Naive B cell (primary cell): ENCODE results near the gene P4HTM. TPM values are rescaled to one million over a fixed set of nuclear protein-coding genes. Genes with fewer than 3 reads are reported as not detected.
"Not testable (repeated sequence)": the region's sequence is repeated elsewhere in the genome, so short reads cannot be mapped to it uniquely, and the experiment has no call there.

Source experiments
- ATAC-seq, 2 donors: fragments of 150-1000 bp; cut with Tn5 transposase; 2 replicates each; pipeline ENCODE4 v1.10.0; 2021; ENCODE audit warnings: low read depth in 2 of 2, mild to moderate bottlenecking in 2 of 2, moderate library complexity in 2 of 2
- DNase-seq: peaks from one replicate; pipeline ENCODE4 v3.0.0; 2022
- H3K27ac Mint-ChIP-seq, 6 donors: one replicate each; pipeline ENCODE4 v1.8.0; 2020 to 2022; ENCODE audit warnings: mild to moderate bottlenecking in 6 of 6, mixed read lengths in 6 of 6, moderate library complexity in 5 of 6, inconsistent platforms in 2 of 6
- H3K27me3 Mint-ChIP-seq, 3 donors: one replicate each; pipeline ENCODE4 v1.8.0; 2021 to 2022; ENCODE audit warnings: mixed read lengths in 3 of 3, mild to moderate bottlenecking in 1 of 3
- H3K36me3 Mint-ChIP-seq, 2 donors: one replicate each; pipeline ENCODE4 v1.8.0; 2020 to 2022; ENCODE audit warnings: mixed read lengths in 2 of 2, inconsistent platforms in 1 of 2, mild to moderate bottlenecking in 1 of 2
- H3K4me1 Mint-ChIP-seq, 3 donors: one replicate each; pipeline ENCODE4 v1.8.0; 2020 to 2022; ENCODE audit warnings: mixed read lengths in 3 of 3, inconsistent platforms in 1 of 3, mild to moderate bottlenecking in 1 of 3, moderate library complexity in 1 of 3
- H3K4me3 Mint-ChIP-seq, 8 donors: one replicate each; pipeline ENCODE4 v1.8.0; 2020 to 2022; ENCODE audit warnings: mild to moderate bottlenecking in 8 of 8, mixed read lengths in 8 of 8, moderate library complexity in 8 of 8, inconsistent platforms in 2 of 8
- H3K9me3 Mint-ChIP-seq, 7 donors: one replicate each; pipeline ENCODE4 v1.8.0; 2020 to 2022; ENCODE audit warnings: mixed read lengths in 7 of 7, mild to moderate bottlenecking in 5 of 7, inconsistent platforms in 2 of 7, moderate library complexity in 1 of 7
- polyA plus RNA-seq, 6 donors: library from polyadenylated mRNA; unstranded; fragments of 300-500 nt; fragmentation: Illumina TruSeq; gene quantifications; one replicate each; pipeline ENCODE4 v1.2.3, GENCODE V29; 2021; ENCODE audit warnings: low read depth in 6 of 6

P4HTM gene
- polyA plus RNA-seq, 6 donors from 2014 or later: 2.6 to 17.8 (median 15.1) TPM

DNA sequence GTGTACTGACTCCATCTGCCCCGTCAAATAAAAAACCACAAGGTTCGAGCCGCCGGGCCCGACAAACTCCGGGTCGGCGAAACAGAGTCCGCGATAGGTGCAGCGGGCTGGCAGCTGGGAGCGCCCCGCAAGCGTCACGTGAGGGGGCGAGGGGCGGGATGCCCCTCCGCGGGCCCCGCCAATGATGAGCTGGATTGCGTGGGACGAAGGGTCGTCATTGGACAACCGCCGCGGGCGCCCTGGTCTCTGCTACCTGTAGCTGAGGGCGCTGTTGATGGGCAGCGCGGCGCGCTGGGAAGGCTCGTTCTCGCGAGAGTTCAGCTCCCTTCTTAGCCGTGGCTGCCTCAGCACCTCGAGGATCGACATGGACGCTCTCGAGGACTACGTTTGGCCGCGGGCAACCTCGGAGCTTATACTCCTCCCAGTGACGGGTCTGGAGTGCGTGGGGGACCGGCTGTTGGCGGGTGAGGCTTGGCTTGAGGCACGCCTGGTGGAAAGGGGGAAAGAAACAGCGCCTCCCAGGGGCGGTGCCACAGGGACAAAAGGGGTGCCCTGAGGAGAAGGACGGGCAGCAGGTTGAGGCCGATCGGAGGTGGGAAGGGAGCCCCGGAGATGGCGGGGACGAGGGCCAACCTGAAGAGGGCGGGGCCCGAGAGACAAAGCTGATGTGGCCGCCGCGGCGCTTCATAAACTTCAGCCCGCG is 17.2 kb downstream of the P4HTM start, which contains the start of gene WDR6:
Gene WDR6, plus strand, starts transcription at position 324 of the 703 bp plus-strand sequence. Its CDS starts 41 bp downstream, at position 365.
- no peaks in the 10 kb centered on the region for H3K9me3 Mint-ChIP-seq
- H3K27ac Mint-ChIP-seq: peak within 1 kb of the TSS; percentile 96 to 100 (median 98)
- no peaks in the 10 kb centered on the region for H3K27me3 Mint-ChIP-seq
- no peaks in the 10 kb centered on the region for H3K36me3 Mint-ChIP-seq
- H3K4me3 Mint-ChIP-seq: peak within 1 kb of the TSS; percentile 89 to 100 (median 100)
- ATAC-seq (peak; percentile 91), DNase-seq (peak; percentile 98)
- peaks cover 26 to 39% (median 35%) of the 10 kb centered on the region in 3 donors for H3K4me1 Mint-ChIP-seq

GRCh38 chr3:49007771-49008528 is 17.9 kb downstream of the P4HTM start:
- Mint-ChIP-seq H3K27me3 (no peaks in the 10 kb centered on the region), H3K4me3 (peak overlapping the region; percentile 89 to 100 (median 100)), H3K9me3 (no peaks in the 10 kb centered on the region), H3K36me3 (no peaks in the 10 kb centered on the region), H3K4me1 (peaks cover 25 to 46% (median 39%) of the 10 kb centered on the region in 3 donors), H3K27ac (peak overlapping the region; percentile 96 to 100 (median 98))
- peak; percentile 37 to 41 for ATAC-seq
- DNase-seq: peak; percentile 79

- ATAC-seq, H3K9me3 Mint-ChIP-seq, DNase-seq, H3K36me3 Mint-ChIP-seq, H3K27me3 Mint-ChIP-seq: not testable (repeated sequence)
- H3K4me3 Mint-ChIP-seq: peak overlapping the region; percentile 89 to 100 (median 100)
- peak overlapping the region in 4 of 6 donors; percentile 96 to 99 (median 97) for H3K27ac Mint-ChIP-seq
- H3K4me1 Mint-ChIP-seq: peaks cover 26 to 47% (median 46%) of the 10 kb centered on the region in 3 donors
These were observed 18.6 kb downstream of the P4HTM start for GRCh38 chr3:49008627-49009026.

DNA sequence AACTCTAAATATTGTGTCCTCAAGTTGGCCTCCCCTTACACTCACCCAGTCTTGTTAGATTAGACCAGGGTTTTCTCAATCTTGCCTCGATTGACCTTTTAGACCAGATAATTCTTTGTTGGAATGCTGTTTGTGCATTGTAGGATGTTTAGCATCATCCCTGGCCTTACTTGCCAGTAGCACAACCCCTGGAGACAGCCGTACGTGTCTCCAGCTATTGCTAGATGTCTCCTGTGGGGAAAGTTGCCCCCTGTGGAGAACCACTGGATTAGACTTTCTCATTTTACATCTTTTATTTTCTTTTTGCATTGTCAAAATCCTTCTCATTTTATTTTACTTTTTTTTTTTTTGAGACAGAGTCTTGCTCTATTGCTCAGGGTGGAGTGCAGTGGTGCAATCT is 19.4 kb downstream of the P4HTM start:
- peak overlapping the region in 2 of 6 donors; percentile 51 to 97 for H3K27ac Mint-ChIP-seq
- peaks cover 31 to 53% (median 50%) of the 10 kb centered on the region in 3 donors for H3K4me1 Mint-ChIP-seq
- H3K9me3 Mint-ChIP-seq: no peaks in the 10 kb centered on the region
- no peaks in the 10 kb centered on the region for H3K27me3 Mint-ChIP-seq
- DNase-seq (no peak), ATAC-seq (no peak)
- peak overlapping the region in 7 of 8 donors; percentile 34 to 100 (median 50) for H3K4me3 Mint-ChIP-seq
- H3K36me3 Mint-ChIP-seq: no peaks in the 10 kb centered on the region

DNA sequence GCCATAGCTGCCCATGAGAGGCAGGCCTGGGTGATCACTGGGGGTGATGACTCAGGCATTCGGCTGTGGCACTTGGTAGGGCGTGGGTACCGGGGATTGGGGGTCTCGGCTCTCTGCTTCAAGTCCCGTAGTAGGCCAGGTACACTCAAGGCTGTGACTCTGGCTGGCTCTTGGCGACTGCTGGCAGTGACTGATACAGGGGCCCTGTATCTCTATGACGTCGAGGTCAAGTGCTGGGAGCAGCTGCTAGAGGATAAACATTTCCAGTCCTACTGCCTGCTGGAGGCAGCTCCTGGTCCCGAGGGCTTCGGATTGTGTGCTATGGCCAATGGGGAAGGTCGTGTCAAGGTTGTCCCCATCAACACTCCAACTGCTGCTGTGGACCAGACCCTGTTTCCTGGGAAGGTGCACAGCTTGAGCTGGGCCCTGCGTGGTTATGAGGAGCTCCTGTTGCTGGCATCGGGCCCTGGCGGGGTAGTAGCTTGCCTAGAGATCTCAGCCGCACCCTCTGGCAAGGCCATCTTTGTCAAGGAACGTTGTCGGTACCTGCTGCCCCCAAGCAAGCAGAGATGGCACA is 22.5 kb downstream of the P4HTM start:
- no peak for DNase-seq
- no peaks in the 10 kb centered on the region for H3K36me3 Mint-ChIP-seq
- ATAC-seq: no peak
- no peaks in the 10 kb centered on the region for H3K27me3 Mint-ChIP-seq
- H3K4me1 Mint-ChIP-seq: peaks cover 26 to 54% (median 50%) of the 10 kb centered on the region in 3 donors
- H3K27ac Mint-ChIP-seq: peak overlapping the region in 1 of 6 donors; percentile 78
- peak overlapping the region in 2 of 8 donors; percentile 29 to 51 for H3K4me3 Mint-ChIP-seq
- H3K9me3 Mint-ChIP-seq: no peaks in the 10 kb centered on the region

- peak overlapping the region in 1 of 8 donors; percentile 62 for H3K4me3 Mint-ChIP-seq
- ATAC-seq (no peak), DNase-seq (no peak)
- peak overlapping the region in 1 of 6 donors; percentile 61 for H3K27ac Mint-ChIP-seq
- no peaks in the 10 kb centered on the region for H3K9me3 Mint-ChIP-seq
- no peaks in the 10 kb centered on the region for H3K36me3 Mint-ChIP-seq
- peaks cover 19 to 50% (median 43%) of the 10 kb centered on the region in 3 donors for H3K4me1 Mint-ChIP-seq
- H3K27me3 Mint-ChIP-seq: no peaks in the 10 kb centered on the region
These were observed 23.2 kb downstream of the P4HTM start for GRCh38 chr3:49013113-49013737.

DNA sequence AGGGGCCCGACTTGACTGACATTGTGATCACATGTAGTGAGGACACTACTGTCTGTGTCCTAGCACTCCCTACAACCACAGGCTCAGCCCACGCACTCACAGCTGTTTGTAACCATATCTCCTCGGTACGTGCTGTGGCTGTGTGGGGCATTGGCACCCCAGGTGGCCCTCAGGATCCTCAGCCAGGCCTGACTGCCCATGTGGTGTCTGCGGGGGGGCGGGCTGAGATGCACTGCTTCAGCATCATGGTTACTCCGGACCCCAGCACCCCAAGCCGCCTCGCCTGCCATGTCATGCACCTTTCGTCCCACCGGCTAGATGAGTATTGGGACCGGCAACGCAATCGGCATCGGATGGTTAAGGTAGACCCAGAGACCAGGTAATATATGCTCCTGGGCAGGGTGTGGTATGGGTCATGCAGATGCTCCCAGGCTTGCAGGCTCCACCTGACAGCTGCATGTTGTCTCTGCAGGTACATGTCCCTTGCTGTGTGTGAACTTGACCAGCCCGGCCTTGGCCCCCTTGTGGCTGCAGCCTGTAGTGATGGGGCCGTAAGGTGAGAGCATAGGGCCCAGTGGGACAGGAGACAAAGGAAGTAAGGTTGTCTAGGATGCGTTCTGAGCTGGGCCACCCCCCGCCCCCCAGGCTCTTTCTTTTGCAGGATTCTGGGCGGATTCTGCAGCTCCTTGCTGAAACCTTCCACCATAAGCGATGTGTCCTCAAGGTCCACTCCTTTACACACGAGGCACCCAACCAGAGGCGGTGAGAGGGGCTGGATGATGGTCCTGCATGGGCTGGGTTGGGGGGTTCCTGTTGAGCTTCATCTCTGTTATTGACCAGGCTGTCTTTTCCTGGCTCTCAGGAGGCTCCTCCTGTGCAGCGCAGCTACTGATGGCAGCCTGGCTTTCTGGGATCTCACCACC is 24.0 kb downstream of the P4HTM start:
- Mint-ChIP-seq H3K4me1 (peaks cover 14 to 46% (median 37%) of the 10 kb centered on the region in 3 donors), H3K27ac (peak overlapping the region in 1 of 6 donors; percentile 61), H3K36me3 (no peaks in the 10 kb centered on the region), H3K4me3 (peak overlapping the region in 2 of 8 donors; percentile 52 to 62), H3K27me3 (no peaks in the 10 kb centered on the region), H3K9me3 (no peaks in the 10 kb centered on the region)
- ATAC-seq (peak; percentile 48 to 49), DNase-seq (peak; percentile 27)

DNA sequence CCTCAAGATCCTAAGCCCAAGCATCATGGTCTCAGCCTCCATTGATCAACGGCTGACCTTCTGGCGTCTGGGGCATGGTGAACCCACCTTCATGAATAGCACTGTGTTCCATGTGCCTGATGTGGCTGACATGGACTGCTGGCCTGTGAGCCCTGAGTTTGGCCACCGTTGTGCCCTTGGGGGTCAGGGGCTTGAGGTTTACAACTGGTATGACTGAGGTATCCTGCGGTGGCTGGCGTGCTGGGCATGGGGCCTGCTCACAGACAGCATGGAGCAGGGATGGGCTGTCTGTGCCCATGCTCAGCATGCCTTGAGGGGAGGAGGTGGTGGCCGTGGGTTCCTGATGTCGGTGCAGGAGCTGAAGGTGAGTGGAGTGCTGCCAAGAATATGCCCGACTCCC is 25.0 kb downstream of the P4HTM start:
- DNase-seq (no peak), ATAC-seq (no peak)

GRCh38 chr3:49015765-49016164 is 25.7 kb downstream of the P4HTM start:
- Mint-ChIP-seq H3K4me1 (peaks cover 13 to 57% (median 43%) of the 10 kb centered on the region in 3 donors), H3K27me3 (no peaks in the 10 kb centered on the region), H3K9me3 (no peaks in the 10 kb centered on the region), H3K36me3 (no peaks in the 10 kb centered on the region), H3K27ac (peak overlapping the region in 1 of 6 donors; percentile 56), H3K4me3 (peak overlapping the region in 7 of 8 donors; percentile 9 to 93 (median 62))
- DNase-seq: no peak
- no peak for ATAC-seq

More for the DNA sequence above, 25.0 kb downstream of the P4HTM start:
- Mint-ChIP-seq H3K27me3 (no peaks in the 10 kb centered on the region), H3K4me3 (peak overlapping the region in 1 of 8 donors; percentile 93), H3K4me1 (peaks cover 9 to 51% (median 37%) of the 10 kb centered on the region in 3 donors), H3K9me3 (no peaks in the 10 kb centered on the region), H3K36me3 (no peaks in the 10 kb centered on the region), H3K27ac (peak overlapping the region in 1 of 6 donors; percentile 90)

GRCh38 chr3:49016414-49017228 is 26.6 kb downstream of the P4HTM start:
- H3K9me3 Mint-ChIP-seq: no peaks in the 10 kb centered on the region
- H3K36me3 Mint-ChIP-seq: no peaks in the 10 kb centered on the region
- ATAC-seq (no peak), DNase-seq (no peak)
- no peaks in the 10 kb centered on the region for H3K27me3 Mint-ChIP-seq
- peak overlapping the region in 7 of 8 donors; percentile 8 to 96 (median 86) for H3K4me3 Mint-ChIP-seq
- H3K27ac Mint-ChIP-seq: no peak overlapping the region
- H3K4me1 Mint-ChIP-seq: peaks cover 17 to 57% (median 42%) of the 10 kb centered on the region in 3 donors

- Mint-ChIP-seq H3K4me3 (peak overlapping the region; percentile 87 to 98 (median 95)), H3K36me3 (no peaks in the 10 kb centered on the region), H3K9me3 (no peaks in the 10 kb centered on the region), H3K27me3 (no peaks in the 10 kb centered on the region), H3K4me1 (peaks cover 17 to 51% (median 36%) of the 10 kb centered on the region in 3 donors), H3K27ac (peak overlapping the region in 4 of 6 donors; percentile 26 to 81 (median 60))
- ATAC-seq: no peak
- no peak for DNase-seq
These were observed 27.4 kb downstream of the P4HTM start for GRCh38 chr3:49017229-49017970.
